ENCODE measurements around the gene PEAR1.

PEAR1 gene

GRCh38 chr1:156884560-156885184 is 8.8 kb upstream of the PEAR1 start:
- no peak for DNase-seq

- DNase-seq: no peak
Measured at GRCh38 chr1:156885314-156885713, 8.2 kb upstream of the PEAR1 start.

- no peak for DNase-seq
Measured at GRCh38 chr1:156885880-156886355, 7.6 kb upstream of the PEAR1 start.

GRCh38 chr1:156886583-156887281 is 6.8 kb upstream of the PEAR1 start:
- no peak for DNase-seq

- DNase-seq: no peak
Measured at GRCh38 chr1:156887317-156887716, 6.2 kb upstream of the PEAR1 start.

GRCh38 chr1:156887734-156888133 is 5.8 kb upstream of the PEAR1 start:
- no peak for DNase-seq

GRCh38 chr1:156889802-156890580 is 3.5 kb upstream of the PEAR1 start:
- DNase-seq: peak; percentile 45

GRCh38 chr1:156892190-156893047 is 1.1 kb upstream of the PEAR1 start:
- DNase-seq: peak; percentile 67

GRCh38 chr1:156894001-156894400 is 483 bp downstream of the PEAR1 start:
- no peak for DNase-seq

- no peak for DNase-seq
Measured at GRCh38 chr1:156894711-156895454, 1.4 kb downstream of the PEAR1 start.

- no peak for DNase-seq
Measured at GRCh38 chr1:156895455-156895812, 1.9 kb downstream of the PEAR1 start.

- DNase-seq: no peak
Measured at GRCh38 chr1:156895927-156896326, 2.4 kb downstream of the PEAR1 start.

- DNase-seq: no peak
Measured at GRCh38 chr1:156896490-156897033, 3.0 kb downstream of the PEAR1 start.

GRCh38 chr1:156897078-156897825 is 3.7 kb downstream of the PEAR1 start:
- no peak for DNase-seq

GRCh38 chr1:156898161-156898566 is 4.6 kb downstream of the PEAR1 start:
- DNase-seq: no peak

GRCh38 chr1:156898971-156899664 is 5.6 kb downstream of the PEAR1 start:
- DNase-seq: no peak

GRCh38 chr1:156899956-156900718 is 6.6 kb downstream of the PEAR1 start:
- no peak for DNase-seq

- no peak for DNase-seq
Measured at GRCh38 chr1:156900896-156901589, 7.5 kb downstream of the PEAR1 start.

GRCh38 chr1:156901590-156901900 is 8.0 kb downstream of the PEAR1 start:
- no peak for DNase-seq
